Measurements from ENCODE around the gene OTC. TPM values are rescaled to one million over a fixed set of nuclear protein-coding genes. Genes with fewer than 3 reads are reported as not detected.

OTC gene
- total RNA-seq, 4 donors from 2014 or later: 0.87 to 3.3 TPM; not detected in 2

DNA sequence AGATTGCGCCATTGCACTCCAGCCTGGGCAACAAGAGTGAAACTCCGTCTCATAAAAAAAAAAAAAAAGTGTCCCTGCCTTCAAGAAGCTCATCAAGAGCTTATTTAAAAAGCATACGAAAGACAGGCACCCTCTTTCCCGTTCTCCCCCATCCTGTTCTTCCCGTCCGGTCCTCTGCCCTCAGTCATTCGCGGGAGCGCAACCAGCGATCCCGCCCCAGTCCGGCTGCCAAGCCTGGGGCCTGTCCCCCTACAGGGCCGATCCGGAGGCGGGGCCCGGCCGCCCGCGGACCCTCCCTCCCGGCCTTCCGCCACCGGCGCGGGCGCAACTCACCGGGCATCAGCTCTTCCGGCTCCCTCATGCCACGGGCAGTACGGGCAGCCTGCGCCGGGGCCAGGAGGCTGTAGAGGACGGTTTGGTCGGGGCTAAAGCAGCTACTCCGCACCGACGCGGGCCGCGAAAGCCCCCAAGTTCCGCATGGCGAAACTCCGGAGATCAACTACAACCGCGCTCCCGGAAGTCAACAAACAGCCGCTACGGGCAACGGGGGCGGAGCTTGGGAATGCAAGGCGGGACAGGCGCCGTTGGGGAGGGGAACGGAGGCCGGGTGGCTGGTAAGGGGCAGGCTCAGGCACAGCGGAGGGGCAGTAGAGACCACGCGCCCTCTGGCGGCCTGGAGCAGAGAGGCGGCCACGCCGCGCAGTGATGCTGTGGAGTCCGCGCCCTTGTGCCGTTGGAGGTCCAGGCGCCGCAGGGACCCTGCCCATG, 25.2 kb upstream of the OTC start, which contains the start of gene RPGR:
TSS of gene RPGR (minus strand) at position 503 of the 768 bp plus-strand sequence. CDS start at position 361, 142 bp downstream.
- Histone ChIP-seq H3K36me3 (no peaks in the 10 kb centered on the region), H3K4me3 (peak within 1 kb of the TSS; percentile 43 to 67 (median 66)), H3K9me3 (no peaks in the 10 kb centered on the region), H3K27me3 (no peaks in the 10 kb centered on the region), H3K27ac (peak within 1 kb of the TSS; percentile 43 to 94 (median 86)), H3K4me1 (no peaks in the 10 kb centered on the region)
- DNase-seq (ENCODE audit: low spot score in 2 of 2): peak; percentile 86 to 89
- 1 to 34% methylated on average over 14 to 43 of the region's 67 CpGs for WGBS, 2 donors
- peak in 1 of 2 donors; percentile 70 for TF ChIP-seq POLR2A (IDR thresholded peaks at IDR 0.05)
- TF ChIP-seq EP300 (IDR thresholded peaks at IDR 0.05): peak; percentile 41 to 88
- TF ChIP-seq, protein P1, sequence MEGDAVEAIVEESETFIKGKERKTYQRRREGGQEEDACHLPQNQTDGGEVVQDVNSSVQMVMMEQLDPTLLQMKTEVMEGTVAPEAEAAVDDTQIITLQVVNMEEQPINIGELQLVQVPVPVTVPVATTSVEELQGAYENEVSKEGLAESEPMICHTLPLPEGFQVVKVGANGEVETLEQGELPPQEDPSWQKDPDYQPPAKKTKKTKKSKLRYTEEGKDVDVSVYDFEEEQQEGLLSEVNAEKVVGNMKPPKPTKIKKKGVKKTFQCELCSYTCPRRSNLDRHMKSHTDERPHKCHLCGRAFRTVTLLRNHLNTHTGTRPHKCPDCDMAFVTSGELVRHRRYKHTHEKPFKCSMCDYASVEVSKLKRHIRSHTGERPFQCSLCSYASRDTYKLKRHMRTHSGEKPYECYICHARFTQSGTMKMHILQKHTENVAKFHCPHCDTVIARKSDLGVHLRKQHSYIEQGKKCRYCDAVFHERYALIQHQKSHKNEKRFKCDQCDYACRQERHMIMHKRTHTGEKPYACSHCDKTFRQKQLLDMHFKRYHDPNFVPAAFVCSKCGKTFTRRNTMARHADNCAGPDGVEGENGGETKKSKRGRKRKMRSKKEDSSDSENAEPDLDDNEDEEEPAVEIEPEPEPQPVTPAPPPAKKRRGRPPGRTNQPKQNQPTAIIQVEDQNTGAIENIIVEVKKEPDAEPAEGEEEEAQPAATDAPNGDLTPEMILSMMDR (IDR thresholded peaks at IDR 0.05): peak; percentile 59 to 84 (median 77)

DNA sequence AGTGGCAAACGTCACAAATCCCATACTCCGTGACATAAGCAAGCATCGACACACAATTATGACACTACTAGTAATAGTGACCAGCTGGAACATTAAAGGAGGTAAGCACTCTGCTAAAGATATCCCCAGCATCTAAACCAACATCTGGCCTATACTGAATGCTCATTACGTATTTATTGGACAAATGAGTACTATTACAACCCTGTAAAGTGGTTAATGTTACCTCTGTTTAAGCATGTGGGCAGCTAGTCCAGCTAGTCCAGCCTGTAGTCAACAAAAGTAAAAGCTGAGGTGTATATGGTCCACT, 24.7 kb upstream of the OTC start:
- no peaks in the 10 kb centered on the region for H3K27me3 ChIP-seq
- H3K9me3 ChIP-seq: no peaks in the 10 kb centered on the region
- H3K36me3 ChIP-seq: no peaks in the 10 kb centered on the region
- 20 to 40% methylated on average over 4 of the region's 4 CpGs for WGBS, 2 donors
- no peaks in the 10 kb centered on the region for H3K4me1 ChIP-seq
- H3K27ac ChIP-seq: peak overlapping the region in 3 of 4 donors; percentile 65 to 94 (median 84)
- no peak for DNase-seq (ENCODE audit: low spot score in 2 of 2)
- H3K4me3 ChIP-seq: peak overlapping the region; percentile 43 to 67 (median 66)
- TF ChIP-seq POLR2A (IDR thresholded peaks at IDR 0.05) (no peak), EP300 (IDR thresholded peaks at IDR 0.05) (no peak)
- TF ChIP-seq, protein P1 (IDR thresholded peaks at IDR 0.05): no peak

DNA sequence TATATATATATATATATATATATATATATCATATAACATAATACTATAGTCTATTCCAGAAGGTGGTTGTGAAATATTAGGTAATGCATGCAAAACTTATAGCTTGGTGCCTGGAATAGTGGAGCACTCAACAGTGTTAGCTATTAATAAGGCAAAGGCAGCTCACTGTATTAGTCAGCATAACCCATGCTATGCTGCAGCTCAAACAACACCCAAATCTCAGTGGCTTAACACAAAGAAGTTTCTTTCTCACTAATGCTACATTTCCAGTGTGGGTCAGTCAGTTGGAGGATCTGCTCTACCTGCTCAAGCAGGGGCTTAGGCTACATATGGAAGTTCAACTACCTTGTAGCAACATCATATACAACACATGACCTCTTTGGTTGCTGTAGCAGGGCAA, 19.9 kb upstream of the OTC start:
- no peaks in the 10 kb centered on the region for H3K27me3 ChIP-seq
- no peaks in the 10 kb centered on the region for H3K9me3 ChIP-seq
- H3K4me3 ChIP-seq: no peak overlapping the region
- no peak for DNase-seq (ENCODE audit: low spot score in 2 of 2)
- H3K4me1 ChIP-seq: no peaks in the 10 kb centered on the region
- TF ChIP-seq POLR2A (IDR thresholded peaks at IDR 0.05) (no peak), EP300 (IDR thresholded peaks at IDR 0.05) (no peak)
- TF ChIP-seq, protein P1 (IDR thresholded peaks at IDR 0.05): no peak
- no peak overlapping the region for H3K27ac ChIP-seq
- H3K36me3 ChIP-seq: no peaks in the 10 kb centered on the region

DNA sequence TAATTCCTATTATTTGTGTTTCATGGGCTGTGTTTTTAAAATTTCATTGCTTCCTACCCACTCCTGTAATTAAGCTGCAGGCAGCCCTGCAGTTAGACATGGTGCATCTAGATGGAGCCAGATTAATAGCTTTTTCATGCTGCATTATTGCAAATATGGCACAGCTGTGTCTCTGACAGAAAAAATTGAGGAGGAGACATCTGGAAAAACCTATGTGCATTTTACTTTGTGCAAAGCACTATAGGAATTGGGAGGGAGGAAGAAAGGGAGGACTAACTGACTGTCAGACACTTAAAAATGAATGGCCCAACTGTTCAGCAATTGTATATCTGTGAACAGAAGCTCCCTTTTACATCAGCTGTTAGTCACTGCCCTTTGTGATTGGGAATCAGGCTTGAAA, 17.0 kb upstream of the OTC start:
- Histone ChIP-seq H3K9me3 (no peaks in the 10 kb centered on the region), H3K36me3 (no peaks in the 10 kb centered on the region), H3K4me1 (no peaks in the 10 kb centered on the region), H3K27me3 (peaks cover 0 to 3% of the 10 kb centered on the region in 2 donors), H3K27ac (no peak overlapping the region), H3K4me3 (no peak overlapping the region)
- no peak for TF ChIP-seq EP300 (IDR thresholded peaks at IDR 0.05)
- TF ChIP-seq, protein P1 (IDR thresholded peaks at IDR 0.05): peak in 2 of 5 experiments; percentile 17
- no peak for DNase-seq (ENCODE audit: low spot score in 2 of 2)

DNA sequence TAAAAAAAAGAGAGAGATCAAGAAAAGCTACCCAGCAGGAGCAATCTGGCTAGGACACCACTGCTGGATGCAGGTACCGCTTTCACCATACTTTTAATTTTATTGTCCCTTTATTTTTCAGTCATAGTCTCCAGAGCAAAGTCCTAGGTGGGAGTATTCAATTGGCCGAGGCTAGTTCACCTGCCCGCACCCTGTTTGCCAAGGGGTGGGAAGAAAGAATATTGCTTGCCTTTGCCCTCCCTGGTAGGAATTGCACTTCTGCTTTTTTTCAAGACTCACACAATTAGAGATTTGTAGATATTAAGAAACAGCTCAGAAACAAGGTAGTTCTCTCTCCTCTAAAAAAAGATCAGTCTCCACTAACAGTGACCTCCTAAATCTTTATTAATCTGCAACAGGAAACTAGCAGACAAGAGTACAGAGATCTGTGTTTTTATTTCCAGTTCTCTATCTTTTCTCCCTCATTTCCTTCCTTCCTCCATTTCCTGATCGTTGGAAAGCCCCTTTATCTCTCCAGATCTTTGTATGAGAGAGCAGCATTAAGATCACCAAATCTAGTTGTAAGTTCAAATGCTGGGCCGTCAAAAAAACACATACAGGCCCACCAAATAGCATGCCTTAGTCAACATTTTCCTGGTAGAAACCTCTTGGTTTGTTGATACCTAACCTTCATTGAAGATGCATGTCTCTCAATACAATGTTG, 15.7 kb upstream of the OTC start:
- no peak overlapping the region for H3K27ac ChIP-seq
- no peak overlapping the region for H3K4me3 ChIP-seq
- peaks cover 0 to 3% of the 10 kb centered on the region in 2 donors for H3K27me3 ChIP-seq
- H3K36me3 ChIP-seq: no peaks in the 10 kb centered on the region
- TF ChIP-seq, protein P1 (IDR thresholded peaks at IDR 0.05): no peak
- TF ChIP-seq POLR2A (IDR thresholded peaks at IDR 0.05) (no peak), EP300 (IDR thresholded peaks at IDR 0.05) (no peak)
- DNase-seq (ENCODE audit: low spot score in 2 of 2): no peak
- H3K4me1 ChIP-seq: no peaks in the 10 kb centered on the region
- WGBS, 2 donors: 70 to 73% methylated on average over 5 of the region's 5 CpGs
- H3K9me3 ChIP-seq: no peaks in the 10 kb centered on the region
